Activated T-cell treated with anti-CD3 and anti-CD28 coated beads, Interleukin-2, amount 50 U/mL, for 4 hours (primary cell): Measurements from ENCODE around the gene NT5DC3. TPM values are rescaled to one million over a fixed set of nuclear protein-coding genes. Genes with fewer than 3 reads are reported as not detected.

Experiments used
- ATAC-seq, 2 donors: fragments of 200-7000 bp; cut with Tn5 transposase; one replicate each; pipeline ENCODE4 v1.10.0; 2021
- DNase-seq: peaks from one replicate; pipeline ENCODE4 v3.0.0-alpha.2; 2020
- H3K27me3 Mint-ChIP-seq: one replicate; pipeline ENCODE4 v1.8.0; 2021; ENCODE audit warnings: low read depth, mixed read lengths
- H3K36me3 Mint-ChIP-seq: one replicate; pipeline ENCODE4 v1.8.0; 2022; ENCODE audit warnings: mixed read lengths; ENCODE audit not compliant: insufficient read depth
- H3K4me1 Mint-ChIP-seq: one replicate; pipeline ENCODE4 v1.8.0; 2021; ENCODE audit warnings: low read depth, mixed read lengths
- H3K4me3 Mint-ChIP-seq: one replicate; pipeline ENCODE4 v1.8.0; 2021; ENCODE audit warnings: mild to moderate bottlenecking, moderate library complexity, mixed read lengths
- H3K9me3 Mint-ChIP-seq: one replicate; pipeline ENCODE4 v1.8.0; 2021; ENCODE audit warnings: mixed read lengths
- total RNA-seq, 3 donors: library from RNA; stranded (reverse); gene quantifications; one replicate each; pipeline ENCODE4 v1.2.1, GENCODE V29; 2021

The NT5DC3 gene
- total RNA-seq, 3 donors from 2014 or later: 13.6 to 15.1 (median 14.1) TPM

GRCh38 chr12:103799857-103800771 lies 40.9 kb downstream of the NT5DC3 start:
- no peak for DNase-seq
- H3K4me1 Mint-ChIP-seq: no peaks in the 10 kb centered on the region
- no peaks in the 10 kb centered on the region for H3K9me3 Mint-ChIP-seq
- no peak overlapping the region for H3K4me3 Mint-ChIP-seq
- H3K36me3 Mint-ChIP-seq: peaks cover 35% of the 10 kb centered on the region
- H3K27me3 Mint-ChIP-seq: no peaks in the 10 kb centered on the region
- no peak for ATAC-seq

GRCh38 chr12:103799504-103799856 lies 41.6 kb downstream of the NT5DC3 start:
- Mint-ChIP-seq H3K9me3 (no peaks in the 10 kb centered on the region), H3K27me3 (no peaks in the 10 kb centered on the region), H3K4me1 (no peaks in the 10 kb centered on the region), H3K36me3 (peaks cover 38% of the 10 kb centered on the region), H3K4me3 (no peak overlapping the region)
- ATAC-seq (no peak), DNase-seq (no peak)

- no peaks in the 10 kb centered on the region for H3K9me3 Mint-ChIP-seq
- H3K36me3 Mint-ChIP-seq: peaks cover 36% of the 10 kb centered on the region
- ATAC-seq (no peak), DNase-seq (no peak)
- no peak overlapping the region for H3K4me3 Mint-ChIP-seq
- no peaks in the 10 kb centered on the region for H3K27me3 Mint-ChIP-seq
- H3K4me1 Mint-ChIP-seq: no peaks in the 10 kb centered on the region
These were observed 42.4 kb downstream of the NT5DC3 start for GRCh38 chr12:103798586-103798985.

GRCh38 chr12:103794309-103795213 lies 46.5 kb downstream of the NT5DC3 start:
- no peak for ATAC-seq
- no peaks in the 10 kb centered on the region for H3K4me1 Mint-ChIP-seq

GRCh38 chr12:103793512-103794045 lies 47.5 kb downstream of the NT5DC3 start:
- ATAC-seq (no peak), DNase-seq (no peak)
- no peaks in the 10 kb centered on the region for H3K4me1 Mint-ChIP-seq
- no peaks in the 10 kb centered on the region for H3K9me3 Mint-ChIP-seq
- no peaks in the 10 kb centered on the region for H3K27me3 Mint-ChIP-seq
- peaks cover 42% of the 10 kb centered on the region for H3K36me3 Mint-ChIP-seq
- no peak overlapping the region for H3K4me3 Mint-ChIP-seq

More at GRCh38 chr12:103794309-103795213, 46.5 kb downstream of the NT5DC3 start:
- Mint-ChIP-seq H3K9me3 (no peaks in the 10 kb centered on the region), H3K4me3 (no peak overlapping the region), H3K27me3 (no peaks in the 10 kb centered on the region), H3K36me3 (peaks cover 42% of the 10 kb centered on the region)
- DNase-seq: no peak

- Mint-ChIP-seq H3K9me3 (no peaks in the 10 kb centered on the region), H3K36me3 (peaks cover 39% of the 10 kb centered on the region), H3K4me3 (no peak overlapping the region), H3K27me3 (no peaks in the 10 kb centered on the region), H3K4me1 (no peaks in the 10 kb centered on the region)
- no peak for ATAC-seq
- DNase-seq: no peak
These were observed 48.0 kb downstream of the NT5DC3 start for GRCh38 chr12:103793046-103793445.

- Mint-ChIP-seq H3K4me1 (no peaks in the 10 kb centered on the region), H3K36me3 (peaks cover 27% of the 10 kb centered on the region), H3K27me3 (no peaks in the 10 kb centered on the region), H3K9me3 (no peaks in the 10 kb centered on the region), H3K4me3 (no peak overlapping the region)
- DNase-seq: no peak
- no peak for ATAC-seq
These were observed 49.6 kb downstream of the NT5DC3 start for GRCh38 chr12:103791350-103791920.

GRCh38 chr12:103786201-103786600 lies 54.8 kb downstream of the NT5DC3 start:
- Mint-ChIP-seq H3K27me3 (no peaks in the 10 kb centered on the region), H3K9me3 (no peaks in the 10 kb centered on the region), H3K4me1 (no peaks in the 10 kb centered on the region), H3K4me3 (no peak overlapping the region), H3K36me3 (peaks cover 24% of the 10 kb centered on the region)
- ATAC-seq (no peak), DNase-seq (no peak)

GRCh38 chr12:103785243-103786031 lies 55.6 kb downstream of the NT5DC3 start:
- H3K4me3 Mint-ChIP-seq: no peak overlapping the region
- H3K4me1 Mint-ChIP-seq: no peaks in the 10 kb centered on the region
- no peaks in the 10 kb centered on the region for H3K27me3 Mint-ChIP-seq
- no peak for DNase-seq
- H3K9me3 Mint-ChIP-seq: no peaks in the 10 kb centered on the region
- peaks cover 21% of the 10 kb centered on the region for H3K36me3 Mint-ChIP-seq
- no peak for ATAC-seq

- Mint-ChIP-seq H3K9me3 (no peaks in the 10 kb centered on the region), H3K36me3 (peaks cover 30% of the 10 kb centered on the region), H3K4me3 (no peak overlapping the region), H3K4me1 (no peaks in the 10 kb centered on the region), H3K27me3 (no peaks in the 10 kb centered on the region)
- DNase-seq (no peak), ATAC-seq (no peak)
These were observed 57.0 kb downstream of the NT5DC3 start for GRCh38 chr12:103783744-103784664.

- H3K27me3 Mint-ChIP-seq: no peaks in the 10 kb centered on the region
- H3K4me1 Mint-ChIP-seq: no peaks in the 10 kb centered on the region
- H3K36me3 Mint-ChIP-seq: peaks cover 37% of the 10 kb centered on the region
- ATAC-seq (no peak), DNase-seq (no peak)
- no peaks in the 10 kb centered on the region for H3K9me3 Mint-ChIP-seq
- H3K4me3 Mint-ChIP-seq: no peak overlapping the region
These were observed 58.6 kb downstream of the NT5DC3 start for GRCh38 chr12:103782399-103782798.

GRCh38 chr12:103780992-103781391 lies 60.0 kb downstream of the NT5DC3 start:
- Mint-ChIP-seq H3K9me3 (no peaks in the 10 kb centered on the region), H3K27me3 (no peaks in the 10 kb centered on the region), H3K4me3 (no peak overlapping the region), H3K4me1 (no peaks in the 10 kb centered on the region), H3K36me3 (peaks cover 45% of the 10 kb centered on the region)
- ATAC-seq (no peak), DNase-seq (no peak)

GRCh38 chr12:103780093-103780440 lies 61.0 kb downstream of the NT5DC3 start:
- Mint-ChIP-seq H3K4me3 (no peak overlapping the region), H3K27me3 (no peaks in the 10 kb centered on the region), H3K36me3 (peaks cover 44% of the 10 kb centered on the region), H3K9me3 (no peaks in the 10 kb centered on the region), H3K4me1 (no peaks in the 10 kb centered on the region)
- DNase-seq: no peak
- no peak for ATAC-seq
